SK-N-SH (cell line): Measurements from ENCODE around the gene RBM10. TPM values are rescaled to one million over a fixed set of nuclear protein-coding genes. Genes with fewer than 3 reads are reported as not detected.

Experiments used
- CTCF ChIA-PET: fragments of 300-600, 350-600 bp; formaldehyde crosslinking; extraction: SDS; loops from one replicate; lab custom pipeline; 2021; lab: Yijun Ruan, JAX
- POLR2A ChIA-PET: fragments of 350-600 bp; sonication (Branson Sonifier 250); formaldehyde crosslinking; extraction: SDS; loops from one replicate; lab custom pipeline; 2020; ENCODE audit warnings: antibody characterized with exemption, inconsistent platforms; lab: Yijun Ruan, JAX
- DNase-seq: peaks from one replicate; pipeline ENCODE4 v3.0.0; 2012
- H2AFZ ChIP-seq: fragments of 200-600 bp; sonication (generic); 2 replicates; pipeline ENCODE4 v1.8.1; 2016; ENCODE audit warnings: antibody characterized with exemption, mild to moderate bottlenecking, low read depth
- H3F3A ChIP-seq: fragments of 200-600 bp; sonication (generic); replicated peaks from 2 replicates; pipeline ENCODE3; 2016; ENCODE audit warnings: antibody characterized with exemption, mild to moderate bottlenecking; ENCODE audit not compliant: insufficient read depth
- H3K27ac ChIP-seq, 2 experiments: fragments of 200-500 bp in 1 of 2; fragments of 200-600 bp in 1 of 2; sonication (Bioruptor generic) in 1 of 2; sonication (generic), shearing (Covaris generic) in 1 of 2; 2 replicates each; pipeline versions ENCODE4 v1.5.1 to v1.6.1; 2014 to 2016; ENCODE audit warnings: low read depth in 2 of 2, inconsistent platforms in 1 of 2, low read length in 1 of 2, mild to moderate bottlenecking in 1 of 2, mixed read lengths in 1 of 2
- H3K27me3 ChIP-seq: fragments of 200-600 bp; sonication (generic), shearing (Covaris generic); 2 replicates; pipeline ENCODE4 v1.6.1; 2016; ENCODE audit warnings: mixed run types; ENCODE audit not compliant: insufficient read depth
- H3K36me3 ChIP-seq, 2 experiments: fragments of 200-500 bp in 1 of 2; fragments of 200-600 bp in 1 of 2; sonication (Bioruptor generic) in 1 of 2; sonication (generic) in 1 of 2; replicated peaks in 1 of 2; 2 replicates each; pipeline versions ENCODE3 to v1.5.1; 2014 to 2016; ENCODE audit warnings: low read length in 1 of 2, mild to moderate bottlenecking in 1 of 2; ENCODE audit not compliant: insufficient read depth in 2 of 2, control insufficient read depth in 1 of 2
- H3K4me1 ChIP-seq, 2 experiments: fragments of 200-500 bp in 1 of 2; fragments of 200-600 bp in 1 of 2; sonication (Bioruptor generic) in 1 of 2; sonication (generic), shearing (Covaris generic) in 1 of 2; 2 replicates each; pipeline versions ENCODE4 v1.5.1 to v1.6.1; 2014 to 2016; ENCODE audit warnings: low read depth in 1 of 2, low read length in 1 of 2, mixed run types in 1 of 2; ENCODE audit not compliant: insufficient read depth in 2 of 2, control insufficient read depth in 1 of 2
- H3K4me2 ChIP-seq: fragments of 200-600 bp; sonication (generic), shearing (Covaris generic); 2 replicates; pipeline ENCODE4 v1.6.1; 2017; ENCODE audit warnings: mixed run types
- H3K4me3 ChIP-seq, 2 experiments: fragments of 200-500 bp in 1 of 2; fragments of 200-600 bp in 1 of 2; sonication (Bioruptor generic) in 1 of 2; sonication (generic), shearing (Covaris generic) in 1 of 2; 2 replicates each; pipeline versions ENCODE4 v1.5.1 to v1.8.1; 2014 to 2016; ENCODE audit warnings: low read depth in 2 of 2, inconsistent platforms in 1 of 2, low read length in 1 of 2, mild to moderate bottlenecking in 1 of 2, mixed read lengths in 1 of 2, moderate library complexity in 1 of 2
- H3K79me2 ChIP-seq: fragments of 200-600 bp; sonication (generic); 2 replicates; pipeline ENCODE4 v1.8.1; 2017; ENCODE audit warnings: mild to moderate bottlenecking; ENCODE audit not compliant: insufficient read depth
- H3K9ac ChIP-seq: fragments of 200-600 bp; sonication (generic); 2 replicates; pipeline ENCODE4 v1.6.1; 2017; ENCODE audit warnings: mixed run types
- H3K9me2 ChIP-seq: fragments of 200-600 bp; sonication (generic); 2 replicates; pipeline ENCODE4 v1.6.1; 2017; ENCODE audit warnings: mixed run types
- H3K9me3 ChIP-seq: fragments of 200-600 bp; sonication (generic); 2 replicates; pipeline ENCODE4 v1.6.1; 2017; ENCODE audit warnings: mixed run types, mild to moderate bottlenecking, moderate library complexity
- H4K20me1 ChIP-seq: fragments of 200-600 bp; sonication (generic); 2 replicates; pipeline ENCODE4 v1.6.1; 2017; ENCODE audit warnings: mild to moderate bottlenecking, mixed run types; ENCODE audit not compliant: insufficient read depth
- CHD2 ChIP-seq: fragments of 150-350 bp; IDR thresholded peaks from 2 replicates; pipeline ENCODE4 v1.6.1; 2018; ENCODE audit warnings: low read length; ENCODE audit not compliant: partially characterized antibody
- ELF1 ChIP-seq: IDR thresholded peaks from 2 replicates; pipeline ENCODE4 v1.4.0; 2012
- EP300 ChIP-seq, 2 experiments: IDR thresholded peaks; 2 replicates each; pipeline versions ENCODE4 v1.4.0 to v1.6.1; 2012; ENCODE audit warnings: borderline replicate concordance in 1 of 2, low read depth in 1 of 2, low read length in 1 of 2
- EZH2phosphoT487 ChIP-seq: fragments of 200-600 bp; sonication (generic); IDR thresholded peaks from 2 replicates; pipeline ENCODE4 v1.6.1; 2017; ENCODE audit warnings: low read depth, mixed run types, mild to moderate bottlenecking, antibody characterized with exemption, moderate library complexity, borderline replicate concordance
- FOSL2 ChIP-seq: IDR thresholded peaks from 2 replicates; pipeline ENCODE4 v1.4.0; 2012; ENCODE audit warnings: low read depth, mild to moderate bottlenecking, moderate library complexity, borderline replicate concordance
- GABPA ChIP-seq: IDR thresholded peaks from 2 replicates; pipeline ENCODE4 v1.4.0; 2012; ENCODE audit warnings: low read depth, mild to moderate bottlenecking
- JUND ChIP-seq: IDR thresholded peaks from 2 replicates; pipeline ENCODE4 v1.4.0; 2012
- MEF2A ChIP-seq: IDR thresholded peaks from 2 replicates; pipeline ENCODE4 v1.4.0; 2012; ENCODE audit warnings: low read depth, borderline replicate concordance
- MXI1 ChIP-seq: IDR thresholded peaks from 2 replicates; pipeline ENCODE4 v1.6.1; 2012; ENCODE audit warnings: mild to moderate bottlenecking, low read depth, low read length, improper control_type of control experiment
- RAD21 ChIP-seq: IDR thresholded peaks from 2 replicates; pipeline ENCODE4 v1.6.1; 2012; ENCODE audit warnings: mild to moderate bottlenecking, low read length
- RFX5 ChIP-seq: IDR thresholded peaks from 2 replicates; pipeline ENCODE4 v1.6.1; 2012; ENCODE audit warnings: mild to moderate bottlenecking, improper control_type of control experiment, low read length
- RXRA ChIP-seq: IDR thresholded peaks from 2 replicates; pipeline ENCODE4 v1.4.0; 2012; ENCODE audit warnings: low read depth, mild to moderate bottlenecking, borderline replicate concordance
- WGBS: methylation state at CpG from one replicate; pipeline ENCODE4 v1.1.6; 2017; ENCODE audit warnings: low lambda C conversion rate; 5-methylcytosine and 5-hydroxymethylcytosine counted together
- polyA plus RNA-seq, 3 experiments: library from polyadenylated mRNA; depleted of rRNA; stranded (reverse); fragments of >200 nt; gene quantifications; 2 replicates each; pipeline ENCODE4 v1.2.3, GENCODE V29; 2012
- TF ChIP-seq, protein P1 (sequence below): IDR thresholded peaks from 2 replicates; pipeline ENCODE4 v1.4.0; 2012; ENCODE audit warnings: low read depth, borderline replicate concordance
- TF ChIP-seq, protein P2 (sequence below): fragments of 150-350 bp; IDR thresholded peaks from 2 replicates; pipeline ENCODE4 v1.6.1; 2016; ENCODE audit warnings: mild to moderate bottlenecking, low read depth, low read length
- TF ChIP-seq, protein P3 (sequence below): IDR thresholded peaks from 2 replicates; pipeline ENCODE4; 2012
- TF ChIP-seq, protein P4 (sequence below): IDR thresholded peaks from 2 replicates; pipeline ENCODE4 v1.6.1; 2012; ENCODE audit warnings: mild to moderate bottlenecking, low read depth, low read length, moderate library complexity

The RBM10 gene
- polyA plus RNA-seq, 1 of the 3 experiments (the other 2 are of a cell fraction), result 34.4 TPM

DNA sequence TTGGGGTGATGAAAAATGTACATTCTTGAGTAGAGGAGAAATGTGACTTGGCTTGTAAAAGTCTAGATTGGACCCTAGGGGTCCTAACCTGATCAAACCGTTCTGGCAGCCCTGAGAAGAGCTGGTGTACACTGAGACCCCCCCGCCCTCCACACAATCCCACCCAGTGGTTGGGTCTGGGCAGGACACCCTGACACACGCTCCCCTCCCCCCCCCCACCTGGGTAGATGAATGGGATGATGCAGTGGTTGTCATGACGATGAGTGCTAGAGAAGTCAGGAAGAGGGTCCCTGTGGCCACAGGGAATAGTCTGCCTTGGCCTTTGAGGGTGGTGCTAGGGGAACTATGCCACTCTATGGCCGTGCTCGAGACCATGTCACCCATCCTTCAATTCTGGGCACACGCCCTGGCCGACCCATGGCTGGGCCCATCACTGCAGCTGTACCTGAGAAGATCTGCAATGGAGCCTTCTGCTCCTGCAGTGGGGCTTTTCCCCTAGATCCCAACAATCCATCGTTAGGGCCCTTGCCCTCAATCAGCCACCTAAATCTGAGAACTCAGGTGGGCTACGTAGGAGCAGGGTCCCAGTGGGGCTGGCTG, 77.8 kb downstream of the RBM10 start:
- POLR2A ChIA-PET, result no interaction called here
- H3K36me3 ChIP-seq, result peaks cover 23 to 49% of the 10 kb centered on the region in 2 experiments
- no peak overlapping the region for H3K9ac ChIP-seq
- CTCF ChIA-PET, result no interaction called here
- no peak overlapping the region for H3K27ac ChIP-seq
- H3K4me2 ChIP-seq, result no peak overlapping the region
- H3K27me3 ChIP-seq, result no peaks in the 10 kb centered on the region
- peak; percentile 59 for DNase-seq
- no peak overlapping the region for H3K4me3 ChIP-seq
- peaks cover 57% of the 10 kb centered on the region for H3K79me2 ChIP-seq
- H2AFZ ChIP-seq, result no peak overlapping the region
- peaks cover 0 to 15% of the 10 kb centered on the region in 2 experiments; a peak in 2 of 4 replicates for H3K4me1 ChIP-seq
- peaks cover 49% of the 10 kb centered on the region for H4K20me1 ChIP-seq
- WGBS, result 83% methylated on average over 7 of the region's 10 CpGs
- TF ChIP-seq ELF1 (no peak), JUND (no peak), RAD21 (no peak), EZH2phosphoT487 (no peak), GABPA (no peak), RXRA (no peak), RFX5 (no peak), MEF2A (no peak), EP300 (IDR thresholded peaks at IDR 0.05; ENCODE audit: borderline replicate concordance in 1 of 2, low read depth in 1 of 2, low read length in 1 of 2) (no peak), CHD2 (no peak), MXI1 (no peak), FOSL2 (no peak)
- TF ChIP-seq, protein P1, sequence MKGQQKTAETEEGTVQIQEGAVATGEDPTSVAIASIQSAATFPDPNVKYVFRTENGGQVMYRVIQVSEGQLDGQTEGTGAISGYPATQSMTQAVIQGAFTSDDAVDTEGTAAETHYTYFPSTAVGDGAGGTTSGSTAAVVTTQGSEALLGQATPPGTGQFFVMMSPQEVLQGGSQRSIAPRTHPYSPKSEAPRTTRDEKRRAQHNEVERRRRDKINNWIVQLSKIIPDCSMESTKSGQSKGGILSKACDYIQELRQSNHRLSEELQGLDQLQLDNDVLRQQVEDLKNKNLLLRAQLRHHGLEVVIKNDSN, result no peak
- TF ChIP-seq, protein P2, sequence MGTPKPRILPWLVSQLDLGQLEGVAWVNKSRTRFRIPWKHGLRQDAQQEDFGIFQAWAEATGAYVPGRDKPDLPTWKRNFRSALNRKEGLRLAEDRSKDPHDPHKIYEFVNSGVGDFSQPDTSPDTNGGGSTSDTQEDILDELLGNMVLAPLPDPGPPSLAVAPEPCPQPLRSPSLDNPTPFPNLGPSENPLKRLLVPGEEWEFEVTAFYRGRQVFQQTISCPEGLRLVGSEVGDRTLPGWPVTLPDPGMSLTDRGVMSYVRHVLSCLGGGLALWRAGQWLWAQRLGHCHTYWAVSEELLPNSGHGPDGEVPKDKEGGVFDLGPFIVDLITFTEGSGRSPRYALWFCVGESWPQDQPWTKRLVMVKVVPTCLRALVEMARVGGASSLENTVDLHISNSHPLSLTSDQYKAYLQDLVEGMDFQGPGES, result no peak
- TF ChIP-seq, protein P3, sequence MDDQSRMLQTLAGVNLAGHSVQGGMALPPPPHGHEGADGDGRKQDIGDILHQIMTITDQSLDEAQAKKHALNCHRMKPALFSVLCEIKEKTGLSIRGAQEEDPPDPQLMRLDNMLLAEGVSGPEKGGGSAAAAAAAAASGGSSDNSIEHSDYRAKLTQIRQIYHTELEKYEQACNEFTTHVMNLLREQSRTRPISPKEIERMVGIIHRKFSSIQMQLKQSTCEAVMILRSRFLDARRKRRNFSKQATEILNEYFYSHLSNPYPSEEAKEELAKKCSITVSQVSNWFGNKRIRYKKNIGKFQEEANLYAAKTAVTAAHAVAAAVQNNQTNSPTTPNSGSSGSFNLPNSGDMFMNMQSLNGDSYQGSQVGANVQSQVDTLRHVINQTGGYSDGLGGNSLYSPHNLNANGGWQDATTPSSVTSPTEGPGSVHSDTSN, result no peak
- TF ChIP-seq, protein P4, sequence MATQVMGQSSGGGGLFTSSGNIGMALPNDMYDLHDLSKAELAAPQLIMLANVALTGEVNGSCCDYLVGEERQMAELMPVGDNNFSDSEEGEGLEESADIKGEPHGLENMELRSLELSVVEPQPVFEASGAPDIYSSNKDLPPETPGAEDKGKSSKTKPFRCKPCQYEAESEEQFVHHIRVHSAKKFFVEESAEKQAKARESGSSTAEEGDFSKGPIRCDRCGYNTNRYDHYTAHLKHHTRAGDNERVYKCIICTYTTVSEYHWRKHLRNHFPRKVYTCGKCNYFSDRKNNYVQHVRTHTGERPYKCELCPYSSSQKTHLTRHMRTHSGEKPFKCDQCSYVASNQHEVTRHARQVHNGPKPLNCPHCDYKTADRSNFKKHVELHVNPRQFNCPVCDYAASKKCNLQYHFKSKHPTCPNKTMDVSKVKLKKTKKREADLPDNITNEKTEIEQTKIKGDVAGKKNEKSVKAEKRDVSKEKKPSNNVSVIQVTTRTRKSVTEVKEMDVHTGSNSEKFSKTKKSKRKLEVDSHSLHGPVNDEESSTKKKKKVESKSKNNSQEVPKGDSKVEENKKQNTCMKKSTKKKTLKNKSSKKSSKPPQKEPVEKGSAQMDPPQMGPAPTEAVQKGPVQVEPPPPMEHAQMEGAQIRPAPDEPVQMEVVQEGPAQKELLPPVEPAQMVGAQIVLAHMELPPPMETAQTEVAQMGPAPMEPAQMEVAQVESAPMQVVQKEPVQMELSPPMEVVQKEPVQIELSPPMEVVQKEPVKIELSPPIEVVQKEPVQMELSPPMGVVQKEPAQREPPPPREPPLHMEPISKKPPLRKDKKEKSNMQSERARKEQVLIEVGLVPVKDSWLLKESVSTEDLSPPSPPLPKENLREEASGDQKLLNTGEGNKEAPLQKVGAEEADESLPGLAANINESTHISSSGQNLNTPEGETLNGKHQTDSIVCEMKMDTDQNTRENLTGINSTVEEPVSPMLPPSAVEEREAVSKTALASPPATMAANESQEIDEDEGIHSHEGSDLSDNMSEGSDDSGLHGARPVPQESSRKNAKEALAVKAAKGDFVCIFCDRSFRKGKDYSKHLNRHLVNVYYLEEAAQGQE, result no peak
- TF ChIP-seq, all 33 proteins: peak for 0
- Histone ChIP-seq H3K9me3 (no peaks in the 10 kb centered on the region), H3K9me2 (no peaks in the 10 kb centered on the region), H3F3A (no peaks in the 10 kb centered on the region)
